ENCODE data around the gene TIMM10B. TPM values are rescaled to one million over a fixed set of nuclear protein-coding genes. Genes with fewer than 3 reads are reported as not detected.

TIMM10B gene
- total RNA-seq (2022; extraction: Qiagen RNA extraction), result 28.6 to 37.0 TPM (median 35.3 TPM) in 5 replicates

GRCh38 chr11:6481012-6481923, at the start of gene TIMM10B, which contains the start of gene ARFIP2:
Gene TIMM10B (plus strand): TSS chr11:6481501. CDS start chr11:6481517, 16 bp downstream.
Gene ARFIP2 (minus strand): TSS chr11:6481331. CDS start chr11:6480421, 910 bp downstream.

GRCh38 chr11:6440906-6441358, 40.4 kb upstream of the TIMM10B start, which contains the start of gene HPX:
Gene HPX (minus strand): TSS chr11:6440987. CDS start chr11:6440963, 24 bp downstream.

GRCh38 chr11:6473451-6474412, 7.6 kb upstream of the TIMM10B start, which contains the start of gene TRIM3:
Gene TRIM3 (minus strand): TSS chr11:6473941. CDS start chr11:6465695, 8,246 bp downstream.

GRCh38 chr11:6497069-6497839, 16.0 kb downstream of the TIMM10B start, which contains the start of gene DNHD1:
Gene DNHD1 (plus strand): TSS chr11:6497280. CDS start chr11:6498216, 936 bp downstream.

Other genes starting within 250 kb of the TIMM10B start
- 13.3 to 20.2 TPM (median 17.9 TPM) in 5 replicates for gene FHIP1B, start 246.9 kb upstream of the TIMM10B start, total RNA-seq (2022; extraction: Qiagen RNA extraction)
- 0.03 to 0.09 TPM (median 0.06 TPM) in 4 of 5 replicates, not detected in the other for gene CNGA4, start 242.4 kb upstream of the TIMM10B start, total RNA-seq (2022; extraction: Qiagen RNA extraction)
- gene CCKBR, start 221.7 kb upstream of the TIMM10B start, total RNA-seq (2022; extraction: Qiagen RNA extraction), result not detected in 5 replicates
- gene CAVIN3, start 161.0 kb upstream of the TIMM10B start, total RNA-seq (2022; extraction: Qiagen RNA extraction), result 26.7 to 37.5 TPM (median 28.9 TPM) in 5 replicates
- gene SMPD1, start 91.0 kb upstream of the TIMM10B start, total RNA-seq (2022; extraction: Qiagen RNA extraction), result 10.0 to 11.9 TPM (median 10.5 TPM) in 5 replicates
- gene APBB1, start 62.4 kb upstream of the TIMM10B start, total RNA-seq (2022; extraction: Qiagen RNA extraction), result 16.5 to 20.3 TPM (median 20.1 TPM) in 5 replicates
- gene HPX, start 40.5 kb upstream of the TIMM10B start, total RNA-seq (2022; extraction: Qiagen RNA extraction), result 0.25 to 0.84 TPM (median 0.37 TPM) in 5 replicates
- 14.7 to 23.1 TPM (median 21.7 TPM) in 5 replicates for gene TRIM3, start 7.6 kb upstream of the TIMM10B start, total RNA-seq (2022; extraction: Qiagen RNA extraction)
- gene ARFIP2, start 170 bp upstream of the TIMM10B start, total RNA-seq (2022; extraction: Qiagen RNA extraction), result 53.0 to 59.0 TPM (median 57.5 TPM) in 5 replicates
- 1.7 to 3.5 TPM (median 3.2 TPM) in 5 replicates for gene DNHD1, start 15.8 kb downstream of the TIMM10B start, total RNA-seq (2022; extraction: Qiagen RNA extraction)
- gene RRP8, start 122.1 kb downstream of the TIMM10B start, total RNA-seq (2022; extraction: Qiagen RNA extraction), result 25.9 to 36.6 TPM (median 32.9 TPM) in 5 replicates
- gene ILK, start 122.3 kb downstream of the TIMM10B start, total RNA-seq (2022; extraction: Qiagen RNA extraction), result 114 to 121 TPM (median 118 TPM) in 5 replicates
- 157 to 250 TPM (median 230 TPM) in 5 replicates for gene TAF10, start 130.7 kb downstream of the TIMM10B start, total RNA-seq (2022; extraction: Qiagen RNA extraction)
- 40.5 to 48.1 TPM (median 47.4 TPM) in 5 replicates for gene TPP1, start 137.9 kb downstream of the TIMM10B start, total RNA-seq (2022; extraction: Qiagen RNA extraction)
- gene DCHS1, start 174.3 kb downstream of the TIMM10B start, total RNA-seq (2022; extraction: Qiagen RNA extraction), result 0.06 to 0.13 TPM (median 0.11 TPM) in 5 replicates
- gene MRPL17, start 201.8 kb downstream of the TIMM10B start, total RNA-seq (2022; extraction: Qiagen RNA extraction), result 91.6 to 113 TPM (median 106 TPM) in 5 replicates

All from A549 treated with CORT108297 at 1 μM for 4 hours (cell line).